Fibroblast of lung (primary cell): ENCODE data around the gene GTPBP6.

Experiments used
- CTCF ChIP-seq, 2 donors: IDR thresholded peaks in 1 of 2; conservative IDR thresholded peaks in 1 of 2; 1 replicate in 1 of 2; 2 replicates in 1 of 2; pipeline ENCODE4 v1.5.1; 2011 to 2012; ENCODE audit warnings: low read length in 2 of 2, control low read depth in 1 of 2, inconsistent platforms in 1 of 2, low read depth in 1 of 2, mild to moderate bottlenecking in 1 of 2
- EZH2 ChIP-seq: IDR thresholded peaks from 2 replicates; pipeline ENCODE4 v1.5.1; 2012; ENCODE audit warnings: low read length, control low read depth, mild to moderate bottlenecking; ENCODE audit errors: missing control alignments

- TF ChIP-seq CTCF (conservative IDR thresholded peaks at IDR 0.05 in 1 of 2, IDR thresholded peaks at IDR 0.05 in 1 of 2; ENCODE audit: low read depth in 1 of 2, low read length in 2 of 2) (no peak), EZH2 (no peak)
Observed at GRCh38 chrX:265502-265901, 53.1 kb downstream of the GTPBP6 start.
